ENCODE results near the gene MYDGF. TPM values are rescaled to one million over a fixed set of nuclear protein-coding genes. Genes with fewer than 3 reads are reported as not detected.

MYDGF gene
- total RNA-seq (2014; rRNA removed) (426 and 474 TPM in 2 replicates), Bru-seq, nascent RNA (percentile 94 among the genes with signal in this experiment), BruChase-seq, experiment 1, labeled RNA remaining after a 6-hour chase (percentile 95 among the genes with signal in this experiment), BruChase-seq, experiment 2, labeled RNA remaining after a 2-hour chase (percentile 93 among the genes with signal in this experiment)
- long read RNA-seq, transcript MYDGF-203 (5 exons, 713 nt), result minor isoform, 6 of 1,647 reads
- long read RNA-seq, transcript MYDGF-201 (6 exons, 1,018 nt), result major isoform, 591 of 1,647 reads
- long read RNA-seq, partial matches to known transcripts, result 1,013 of 1,647 reads
- long read RNA-seq, other reads (novel, unspliced or antisense), result 37 of 1,647 reads

- Histone ChIP-seq H3K9me2 (replicated peaks; ENCODE audit: low read length) (no peaks in the 10 kb centered on the region), H3K4me1 (ENCODE audit: insufficient read depth, low read length) (peaks cover 25% of the 10 kb centered on the region), H2AFZ (ENCODE audit: low read length) (peak within 1 kb of the TSS; percentile 70), H3K79me2 (ENCODE audit: low read length) (peaks cover 32% of the 10 kb centered on the region), H3K27me3 (ENCODE audit: low read length) (no peaks in the 10 kb centered on the region), H4K20me1 (ENCODE audit: low read length) (no peaks in the 10 kb centered on the region), H3F3A (ENCODE audit: low read length, unreplicated experiment) (peaks cover 5% of the 10 kb centered on the region), H3K27ac (ENCODE audit: low read length) (peak within 1 kb of the TSS; percentile 79), H3K9ac (ENCODE audit: low read length) (peak within 1 kb of the TSS; percentile 98), H3K4me2 (ENCODE audit: low read length) (peak within 1 kb of the TSS; percentile 100), H3K36me3 (ENCODE audit: low read depth, low read length) (peaks cover 25% of the 10 kb centered on the region), H3K4me3 (ENCODE audit: low read length) (peak within 1 kb of the TSS; percentile 82), H3K9me3 (ENCODE audit: low read length) (no peaks in the 10 kb centered on the region)
- ChIA-PET CTCF (no interaction called here), POLR2A (ENCODE audit: unreplicated experiment) (no interaction called here)
- DNase-seq, result peak; percentile 90
- BruUV-seq (replicated peaks), result TSS peak; percentile 41
- ATAC-seq, result peak; percentile 88
- no peak for TF ChIP-seq CTCF (conservative IDR thresholded peaks at IDR 0.05; ENCODE audit: low read depth, low read length)
- intact Hi-C loops (cut with micrococcal nuclease), result loop anchor here (1.0 to 5.0 kb wide), 2 partner anchors 24 to 52 kb away; partner anchors contain the start of gene DPP9
These were observed at the start of gene MYDGF for GRCh38 chr19:4669723-4670480. Gene MYDGF, minus strand, starts transcription at chr19:4670342. Its CDS starts 8 bp downstream, at chr19:4670334.

GRCh38 chr19:4719499-4719866, 49.3 kb upstream of the MYDGF start:
- H3K4me2 ChIP-seq (ENCODE audit: low read length), result no peak overlapping the region
- no TSS peak for BruUV-seq (replicated peaks)
- H3K79me2 ChIP-seq (ENCODE audit: low read length), result peaks cover 67% of the 10 kb centered on the region
- DNase-seq (no peak), ATAC-seq (no peak)
- intact Hi-C loops (cut with micrococcal nuclease), result no loop called here
- POLR2A ChIA-PET (ENCODE audit: unreplicated experiment), result no interaction called here
- CTCF ChIA-PET, result no interaction called here
- no peak overlapping the region for H2AFZ ChIP-seq (ENCODE audit: low read length)
- no peaks in the 10 kb centered on the region for H3F3A ChIP-seq (ENCODE audit: low read length, unreplicated experiment)
- no peak overlapping the region for H3K4me3 ChIP-seq (ENCODE audit: low read length)
- no peaks in the 10 kb centered on the region for H3K9me3 ChIP-seq (ENCODE audit: low read length)
- peaks cover 53% of the 10 kb centered on the region for H3K4me1 ChIP-seq (ENCODE audit: insufficient read depth, low read length)
- no peak overlapping the region for H3K9ac ChIP-seq (ENCODE audit: low read length)
- no peak overlapping the region for H3K27ac ChIP-seq (ENCODE audit: low read length)
- H3K36me3 ChIP-seq (ENCODE audit: low read depth, low read length), result peaks cover 36% of the 10 kb centered on the region
- TF ChIP-seq EZH2 (IDR thresholded peaks at IDR 0.05; ENCODE audit: low read length, unreplicated experiment) (no peak), CTCF (conservative IDR thresholded peaks at IDR 0.05; ENCODE audit: low read depth, low read length) (no peak), EZH2phosphoT487 (IDR thresholded peaks at IDR 0.05; ENCODE audit: borderline replicate concordance, low read length) (no peak)
- H4K20me1 ChIP-seq (ENCODE audit: low read length), result no peaks in the 10 kb centered on the region
- no peaks in the 10 kb centered on the region for H3K9me2 ChIP-seq (replicated peaks; ENCODE audit: low read length)
- no peaks in the 10 kb centered on the region for H3K27me3 ChIP-seq (ENCODE audit: low read length)

Measured in PC-3 (cell line).